Skeletal muscle tissue (tissue), 4 donors: ENCODE data around the gene LGALS7. TPM values are rescaled to one million over a fixed set of nuclear protein-coding genes. Genes with fewer than 3 reads are reported as not detected.
"Not testable (repeated sequence)": the region's sequence is repeated elsewhere in the genome, so short reads cannot be mapped to it uniquely, and the experiment has no call there.

ENCODE experiments used
- H3K27ac ChIP-seq: one replicate; pipeline ENCODE4 v1.7.0; 2013; ENCODE audit warnings: mild to moderate bottlenecking, low read depth, low read length, inconsistent platforms
- H3K27me3 ChIP-seq, 3 donors: one replicate each; pipeline ENCODE4 v1.7.0; 2013; ENCODE audit warnings: low read length in 3 of 3; ENCODE audit not compliant: control insufficient read depth in 3 of 3, insufficient read depth in 3 of 3
- H3K36me3 ChIP-seq, 3 donors: one replicate each; pipeline ENCODE4 v1.7.0; 2013; ENCODE audit warnings: low read length in 3 of 3; ENCODE audit not compliant: control insufficient read depth in 3 of 3, insufficient read depth in 3 of 3
- H3K4me1 ChIP-seq, 3 donors: one replicate each; pipeline ENCODE4 v1.7.0; 2013; ENCODE audit warnings: low read length in 3 of 3, mild to moderate bottlenecking in 3 of 3; ENCODE audit not compliant: control insufficient read depth in 3 of 3, insufficient read depth in 3 of 3
- H3K4me3 ChIP-seq, 3 donors: one replicate each; pipeline ENCODE4 v1.7.0; 2013; ENCODE audit warnings: low read length in 3 of 3
- H3K9ac ChIP-seq, 3 donors: one replicate each; pipeline ENCODE4 v1.7.0; 2013; ENCODE audit warnings: low read length in 3 of 3, mild to moderate bottlenecking in 3 of 3, moderate library complexity in 2 of 3, low read depth in 1 of 3
- H3K9me3 ChIP-seq, 3 donors: one replicate each; pipeline ENCODE4 v1.7.0; 2013; ENCODE audit warnings: low read length in 3 of 3; ENCODE audit not compliant: control insufficient read depth in 3 of 3
- total RNA-seq: library from RNA; depleted of rRNA; stranded (reverse); fragments of >200 nt; gene quantifications from one replicate; pipeline ENCODE4 v1.2.3, GENCODE V29; 2014
- donor health status: Osteomylitis.

LGALS7 gene
- total RNA-seq, 1 donor from 2014 or later, result 1.0 TPM

- Histone ChIP-seq H3K4me1 (no peaks in the 10 kb centered on the region), H3K36me3 (peaks cover 23 to 27% (median 24%) of the 10 kb centered on the region in 3 donors), H3K27ac (no peak overlapping the region), H3K9ac (no peak overlapping the region), H3K27me3 (no peaks in the 10 kb centered on the region), H3K9me3 (no peaks in the 10 kb centered on the region), H3K4me3 (no peak overlapping the region)
These were observed 38.9 kb upstream of the LGALS7 start for GRCh38 chr19:38812009-38812840.

GRCh38 chr19:38809592-38810252 is 36.4 kb upstream of the LGALS7 start:
- Histone ChIP-seq H3K27me3 (no peaks in the 10 kb centered on the region), H3K27ac (no peak overlapping the region), H3K4me1 (no peaks in the 10 kb centered on the region), H3K4me3 (no peak overlapping the region), H3K9me3 (no peaks in the 10 kb centered on the region), H3K36me3 (peaks cover 0 to 7% (median 0%) of the 10 kb centered on the region in 3 donors), H3K9ac (no peak overlapping the region)

GRCh38 chr19:38808741-38809140 is 35.4 kb upstream of the LGALS7 start:
- H3K27me3 ChIP-seq, result no peaks in the 10 kb centered on the region

GRCh38 chr19:38807374-38808098 is 34.2 kb upstream of the LGALS7 start:
- not testable (repeated sequence) for H3K27ac ChIP-seq, H3K36me3 ChIP-seq, H3K9me3 ChIP-seq, H3K4me1 ChIP-seq, H3K27me3 ChIP-seq, H3K4me3 ChIP-seq, H3K9ac ChIP-seq

More at GRCh38 chr19:38808741-38809140, 35.4 kb upstream of the LGALS7 start:
- H3K36me3 ChIP-seq, result peaks cover 0 to 9% (median 1%) of the 10 kb centered on the region in 3 donors
- H3K4me3 ChIP-seq, result no peak overlapping the region
- H3K27ac ChIP-seq, result no peak overlapping the region
- H3K9ac ChIP-seq, result no peak overlapping the region
- H3K4me1 ChIP-seq, result no peaks in the 10 kb centered on the region
- H3K9me3 ChIP-seq, result no peaks in the 10 kb centered on the region

- no peak overlapping the region for H3K9ac ChIP-seq
- H3K4me3 ChIP-seq, result no peak overlapping the region
- H3K36me3 ChIP-seq, result peaks cover 0 to 9% (median 3%) of the 10 kb centered on the region in 3 donors
- no peak overlapping the region for H3K27ac ChIP-seq
- no peaks in the 10 kb centered on the region for H3K9me3 ChIP-seq
- H3K27me3 ChIP-seq, result no peaks in the 10 kb centered on the region
- H3K4me1 ChIP-seq, result no peaks in the 10 kb centered on the region
These were observed 33.1 kb upstream of the LGALS7 start for GRCh38 chr19:38806371-38806770.

GRCh38 chr19:38805180-38805579 is 31.9 kb upstream of the LGALS7 start:
- Histone ChIP-seq H3K4me1 (no peaks in the 10 kb centered on the region), H3K36me3 (peaks cover 3 to 9% (median 9%) of the 10 kb centered on the region in 3 donors), H3K4me3 (no peak overlapping the region), H3K27me3 (no peaks in the 10 kb centered on the region), H3K9me3 (no peaks in the 10 kb centered on the region), H3K9ac (no peak overlapping the region), H3K27ac (no peak overlapping the region)

- Histone ChIP-seq H3K27me3 (no peaks in the 10 kb centered on the region), H3K27ac (no peak overlapping the region), H3K9ac (no peak overlapping the region), H3K9me3 (no peaks in the 10 kb centered on the region), H3K4me1 (no peaks in the 10 kb centered on the region), H3K4me3 (no peak overlapping the region), H3K36me3 (peaks cover 3 to 9% (median 6%) of the 10 kb centered on the region in 3 donors)
These were observed 30.2 kb upstream of the LGALS7 start for GRCh38 chr19:38803543-38803942.

- no peak overlapping the region for H3K9ac ChIP-seq
- peaks cover 3 to 9% (median 6%) of the 10 kb centered on the region in 3 donors for H3K36me3 ChIP-seq
- no peaks in the 10 kb centered on the region for H3K27me3 ChIP-seq
- H3K9me3 ChIP-seq, result no peaks in the 10 kb centered on the region
- H3K27ac ChIP-seq, result no peak overlapping the region
- H3K4me1 ChIP-seq, result no peaks in the 10 kb centered on the region
- H3K4me3 ChIP-seq, result no peak overlapping the region
These were observed 28.2 kb upstream of the LGALS7 start for GRCh38 chr19:38801359-38802095.

- Histone ChIP-seq H3K36me3 (peaks cover 3 to 9% (median 6%) of the 10 kb centered on the region in 3 donors), H3K4me3 (no peak overlapping the region), H3K27ac (no peak overlapping the region), H3K4me1 (no peaks in the 10 kb centered on the region), H3K27me3 (no peaks in the 10 kb centered on the region), H3K9ac (no peak overlapping the region), H3K9me3 (no peaks in the 10 kb centered on the region)
These were observed 27.4 kb upstream of the LGALS7 start for GRCh38 chr19:38800577-38801347.
